SK-N-SH (cell line): Measurements from ENCODE around the gene SOCS7.

Source experiments
- CHD2 ChIP-seq: fragments of 150-350 bp; IDR thresholded peaks from 2 replicates; pipeline ENCODE4 v1.6.1; 2018; ENCODE audit warnings: low read length; ENCODE audit not compliant: partially characterized antibody
- CTCF ChIP-seq: fragments of 200-600 bp; sonication (generic); IDR thresholded peaks from 2 replicates; pipeline ENCODE4 v1.6.1; 2017; ENCODE audit warnings: antibody characterized with exemption, mild to moderate bottlenecking, moderate library complexity
- EP300 ChIP-seq, 2 experiments: IDR thresholded peaks; 2 replicates each; pipeline versions ENCODE4 v1.4.0 to v1.6.1; 2012; ENCODE audit warnings: borderline replicate concordance in 1 of 2, low read depth in 1 of 2, low read length in 1 of 2
- EZH2phosphoT487 ChIP-seq: fragments of 200-600 bp; sonication (generic); IDR thresholded peaks from 2 replicates; pipeline ENCODE4 v1.6.1; 2017; ENCODE audit warnings: low read depth, mixed run types, mild to moderate bottlenecking, antibody characterized with exemption, moderate library complexity, borderline replicate concordance
- FOXM1 ChIP-seq: IDR thresholded peaks from 2 replicates; pipeline ENCODE4 v1.4.0; 2012; ENCODE audit warnings: low read depth, mild to moderate bottlenecking
- MAX ChIP-seq: IDR thresholded peaks from 2 replicates; pipeline ENCODE4 v1.4.0; 2012; ENCODE audit warnings: low read depth
- MXI1 ChIP-seq: IDR thresholded peaks from 2 replicates; pipeline ENCODE4 v1.6.1; 2012; ENCODE audit warnings: mild to moderate bottlenecking, low read depth, low read length, improper control_type of control experiment
- NRF1 ChIP-seq: IDR thresholded peaks from 2 replicates; pipeline ENCODE4 v1.6.1; 2012; ENCODE audit warnings: low read depth, mild to moderate bottlenecking, low read length
- POLR2AphosphoS5 ChIP-seq: IDR thresholded peaks from 2 replicates; pipeline ENCODE4 v1.6.1; 2012; ENCODE audit warnings: low read depth, low read length
- REST ChIP-seq: IDR thresholded peaks from 2 replicates; pipeline ENCODE4 v1.6.1; 2012; ENCODE audit warnings: mild to moderate bottlenecking, low read depth, low read length, moderate library complexity
- RFX5 ChIP-seq: IDR thresholded peaks from 2 replicates; pipeline ENCODE4 v1.6.1; 2012; ENCODE audit warnings: mild to moderate bottlenecking, improper control_type of control experiment, low read length
- SMC3 ChIP-seq: IDR thresholded peaks from 2 replicates; pipeline ENCODE4 v1.6.1; 2012; ENCODE audit warnings: low read depth, low read length, improper control_type of control experiment
- TAF1 ChIP-seq: IDR thresholded peaks from 2 replicates; pipeline ENCODE4 v1.6.1; 2012; ENCODE audit warnings: low read depth, mild to moderate bottlenecking, low read length, moderate library complexity, borderline replicate concordance
- YY1 ChIP-seq: IDR thresholded peaks from 2 replicates; pipeline ENCODE4 v1.4.0; 2012; ENCODE audit warnings: low read depth, mild to moderate bottlenecking

- TF ChIP-seq CTCF (no peak), NRF1 (no peak), EP300 (IDR thresholded peaks at IDR 0.05; ENCODE audit: borderline replicate concordance in 1 of 2, low read depth in 1 of 2, low read length in 1 of 2) (no peak), FOXM1 (no peak), YY1 (no peak), CHD2 (no peak), SMC3 (no peak), TAF1 (no peak), REST (no peak), RFX5 (no peak), EZH2phosphoT487 (no peak), POLR2AphosphoS5 (no peak), MAX (no peak), MXI1 (no peak)
These were observed 84.7 kb downstream of the SOCS7 start for GRCh38 chr17:38436386-38436785.
